ENCODE data around the gene DSCAM.

Gene DSCAM

DNA sequence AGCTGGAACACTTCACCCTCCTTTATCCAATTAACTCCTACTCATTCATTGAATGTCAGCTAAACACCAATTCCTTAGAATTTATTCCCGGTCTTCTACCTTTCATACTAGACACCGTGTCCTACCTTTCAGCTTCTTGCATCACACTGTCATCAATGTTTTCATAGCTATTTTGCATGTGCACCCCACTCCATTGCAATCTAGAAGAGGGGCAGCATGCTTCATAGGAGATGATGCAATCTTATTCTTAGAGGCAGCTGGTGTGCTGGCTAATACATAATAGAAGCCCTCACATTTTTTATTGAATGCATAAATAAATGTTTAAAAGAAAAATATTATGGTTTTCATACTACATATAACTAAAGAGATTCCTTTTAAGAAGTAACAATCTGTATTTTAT is 123.6 kb downstream of the DSCAM start:
- TF ChIP-seq ZBTB7A (IDR thresholded peaks at IDR 0.05; ENCODE audit: low read depth) (no peak), EGR1 (IDR thresholded peaks at IDR 0.05) (no peak), NFIC (IDR thresholded peaks at IDR 0.05) (no peak), EP300 (IDR thresholded peaks at IDR 0.05; ENCODE audit: borderline replicate concordance) (no peak), CREB1 (IDR thresholded peaks at IDR 0.05; ENCODE audit: low read depth) (no peak), TAF1 (IDR thresholded peaks at IDR 0.05; ENCODE audit: low read depth) (no peak), YY1 (IDR thresholded peaks at IDR 0.05; ENCODE audit: low read depth) (no peak), CEBPB (IDR thresholded peaks at IDR 0.05) (no peak), TEAD4 (IDR thresholded peaks at IDR 0.05) (no peak), RAD21 (IDR thresholded peaks at IDR 0.05; ENCODE audit: low read depth) (no peak), MAX (IDR thresholded peaks at IDR 0.05) (no peak)
- TF ChIP-seq, protein P1, sequence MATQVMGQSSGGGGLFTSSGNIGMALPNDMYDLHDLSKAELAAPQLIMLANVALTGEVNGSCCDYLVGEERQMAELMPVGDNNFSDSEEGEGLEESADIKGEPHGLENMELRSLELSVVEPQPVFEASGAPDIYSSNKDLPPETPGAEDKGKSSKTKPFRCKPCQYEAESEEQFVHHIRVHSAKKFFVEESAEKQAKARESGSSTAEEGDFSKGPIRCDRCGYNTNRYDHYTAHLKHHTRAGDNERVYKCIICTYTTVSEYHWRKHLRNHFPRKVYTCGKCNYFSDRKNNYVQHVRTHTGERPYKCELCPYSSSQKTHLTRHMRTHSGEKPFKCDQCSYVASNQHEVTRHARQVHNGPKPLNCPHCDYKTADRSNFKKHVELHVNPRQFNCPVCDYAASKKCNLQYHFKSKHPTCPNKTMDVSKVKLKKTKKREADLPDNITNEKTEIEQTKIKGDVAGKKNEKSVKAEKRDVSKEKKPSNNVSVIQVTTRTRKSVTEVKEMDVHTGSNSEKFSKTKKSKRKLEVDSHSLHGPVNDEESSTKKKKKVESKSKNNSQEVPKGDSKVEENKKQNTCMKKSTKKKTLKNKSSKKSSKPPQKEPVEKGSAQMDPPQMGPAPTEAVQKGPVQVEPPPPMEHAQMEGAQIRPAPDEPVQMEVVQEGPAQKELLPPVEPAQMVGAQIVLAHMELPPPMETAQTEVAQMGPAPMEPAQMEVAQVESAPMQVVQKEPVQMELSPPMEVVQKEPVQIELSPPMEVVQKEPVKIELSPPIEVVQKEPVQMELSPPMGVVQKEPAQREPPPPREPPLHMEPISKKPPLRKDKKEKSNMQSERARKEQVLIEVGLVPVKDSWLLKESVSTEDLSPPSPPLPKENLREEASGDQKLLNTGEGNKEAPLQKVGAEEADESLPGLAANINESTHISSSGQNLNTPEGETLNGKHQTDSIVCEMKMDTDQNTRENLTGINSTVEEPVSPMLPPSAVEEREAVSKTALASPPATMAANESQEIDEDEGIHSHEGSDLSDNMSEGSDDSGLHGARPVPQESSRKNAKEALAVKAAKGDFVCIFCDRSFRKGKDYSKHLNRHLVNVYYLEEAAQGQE (IDR thresholded peaks at IDR 0.05; ENCODE audit: low read depth), result no peak
- TF ChIP-seq, protein P2, sequence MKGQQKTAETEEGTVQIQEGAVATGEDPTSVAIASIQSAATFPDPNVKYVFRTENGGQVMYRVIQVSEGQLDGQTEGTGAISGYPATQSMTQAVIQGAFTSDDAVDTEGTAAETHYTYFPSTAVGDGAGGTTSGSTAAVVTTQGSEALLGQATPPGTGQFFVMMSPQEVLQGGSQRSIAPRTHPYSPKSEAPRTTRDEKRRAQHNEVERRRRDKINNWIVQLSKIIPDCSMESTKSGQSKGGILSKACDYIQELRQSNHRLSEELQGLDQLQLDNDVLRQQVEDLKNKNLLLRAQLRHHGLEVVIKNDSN (IDR thresholded peaks at IDR 0.05), result no peak

DNA sequence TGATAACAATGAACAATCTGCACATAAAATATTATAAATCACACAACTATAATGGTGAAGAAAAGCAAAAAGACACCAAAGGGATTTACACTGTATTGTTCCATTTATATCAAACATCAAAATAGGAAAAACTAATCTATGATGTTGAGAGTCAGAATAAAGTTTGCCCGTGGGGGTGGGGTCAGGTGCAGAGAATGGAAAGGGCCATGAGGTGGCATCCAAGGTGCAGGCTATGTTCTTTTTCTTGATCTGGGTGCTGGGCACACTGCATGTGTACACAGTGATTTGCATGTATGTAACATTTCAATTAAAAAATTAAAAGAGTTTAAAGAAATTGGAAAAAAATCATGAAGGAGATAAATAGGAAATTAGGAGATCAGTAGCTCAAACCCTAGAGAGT is 127.3 kb downstream of the DSCAM start:
- no peak for TF ChIP-seq TCF12 (IDR thresholded peaks at IDR 0.05; ENCODE audit: low read depth)

GRCh38 chr21:40717028-40717427 is 129.9 kb downstream of the DSCAM start:
- TF ChIP-seq CREB1 (IDR thresholded peaks at IDR 0.05; ENCODE audit: low read depth) (no peak), TAF1 (IDR thresholded peaks at IDR 0.05; ENCODE audit: low read depth) (no peak), YY1 (IDR thresholded peaks at IDR 0.05; ENCODE audit: low read depth) (no peak), FOXM1 (IDR thresholded peaks at IDR 0.05; ENCODE audit: borderline replicate concordance, low read depth) (no peak), RAD21 (IDR thresholded peaks at IDR 0.05; ENCODE audit: low read depth) (no peak), EP300 (IDR thresholded peaks at IDR 0.05; ENCODE audit: borderline replicate concordance) (no peak), MAX (IDR thresholded peaks at IDR 0.05) (no peak), NFIC (IDR thresholded peaks at IDR 0.05) (no peak), EGR1 (IDR thresholded peaks at IDR 0.05) (no peak), ZBTB7A (IDR thresholded peaks at IDR 0.05; ENCODE audit: low read depth) (no peak), CEBPB (IDR thresholded peaks at IDR 0.05) (no peak)
- TF ChIP-seq, protein P2 (IDR thresholded peaks at IDR 0.05), result no peak
- TF ChIP-seq, protein P1 (IDR thresholded peaks at IDR 0.05; ENCODE audit: low read depth), result no peak

- no peak for TF ChIP-seq TEAD4 (IDR thresholded peaks at IDR 0.05)
- no peak for TF ChIP-seq FOXM1 (IDR thresholded peaks at IDR 0.05; ENCODE audit: borderline replicate concordance, low read depth)
- TF ChIP-seq NFIC (IDR thresholded peaks at IDR 0.05), result no peak
- no peak for TF ChIP-seq CEBPB (IDR thresholded peaks at IDR 0.05)
- no peak for TF ChIP-seq MAX (IDR thresholded peaks at IDR 0.05)
- TF ChIP-seq YY1 (IDR thresholded peaks at IDR 0.05; ENCODE audit: low read depth), result no peak
Observed at GRCh38 chr21:40714536-40714935, 132.4 kb downstream of the DSCAM start.

- no peak for TF ChIP-seq EP300 (IDR thresholded peaks at IDR 0.05; ENCODE audit: borderline replicate concordance)
- TF ChIP-seq YY1 (IDR thresholded peaks at IDR 0.05; ENCODE audit: low read depth), result no peak
- TF ChIP-seq, protein P1 (IDR thresholded peaks at IDR 0.05; ENCODE audit: low read depth), result no peak
- no peak for TF ChIP-seq FOXM1 (IDR thresholded peaks at IDR 0.05; ENCODE audit: borderline replicate concordance, low read depth)
- no peak for TF ChIP-seq TCF12 (IDR thresholded peaks at IDR 0.05; ENCODE audit: low read depth)
- TF ChIP-seq EGR1 (IDR thresholded peaks at IDR 0.05), result no peak
- TF ChIP-seq, protein P2 (IDR thresholded peaks at IDR 0.05), result no peak
- TF ChIP-seq CREB1 (IDR thresholded peaks at IDR 0.05; ENCODE audit: low read depth), result no peak
- TF ChIP-seq NFIC (IDR thresholded peaks at IDR 0.05), result no peak
- no peak for TF ChIP-seq CEBPB (IDR thresholded peaks at IDR 0.05)
- no peak for TF ChIP-seq ZBTB7A (IDR thresholded peaks at IDR 0.05; ENCODE audit: low read depth)
- no peak for TF ChIP-seq TEAD4 (IDR thresholded peaks at IDR 0.05)
- TF ChIP-seq MAX (IDR thresholded peaks at IDR 0.05), result no peak
Observed at GRCh38 chr21:40707656-40708244, 139.2 kb downstream of the DSCAM start.

Data from Ishikawa (cell line).